ENCODE measurements around the gene DLGAP4.

The DLGAP4 gene

DNA sequence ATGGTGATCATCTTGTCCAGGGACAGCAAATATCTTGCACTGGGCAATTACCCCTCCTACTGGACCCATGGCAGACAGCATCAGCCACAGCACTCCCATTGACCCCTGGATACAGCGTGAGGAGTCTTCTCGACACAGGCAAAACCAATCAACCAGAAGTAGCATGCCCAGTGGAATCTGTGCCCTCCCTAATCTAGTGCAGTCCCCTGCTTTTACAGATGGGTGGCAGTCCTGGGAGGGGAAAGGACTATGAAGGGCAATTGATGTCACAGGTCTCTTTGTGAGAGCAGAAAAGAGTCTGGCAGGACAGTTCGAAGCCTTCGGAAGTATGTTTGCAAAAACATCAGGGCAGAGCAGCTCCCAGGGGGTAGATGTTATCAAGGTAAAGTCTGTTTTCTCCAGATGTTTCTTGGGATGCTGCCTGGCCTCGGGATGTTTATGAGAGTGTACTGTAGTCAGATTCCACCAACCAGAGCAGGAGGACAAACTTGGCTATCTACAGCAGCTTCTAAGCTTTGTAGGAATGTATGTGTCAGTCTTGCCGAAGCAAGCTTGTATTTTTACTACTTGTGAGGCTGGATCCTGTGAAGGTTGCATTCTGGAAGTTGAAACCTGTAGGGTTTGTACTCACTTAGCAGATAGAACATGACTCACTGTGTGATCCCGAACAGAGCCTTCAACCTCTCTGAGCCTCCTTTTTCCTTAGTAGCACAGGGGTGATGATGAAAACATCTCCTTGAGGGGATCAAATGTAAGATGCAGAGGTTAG lies 172.2 kb downstream of the DLGAP4 start:
- DNase-seq (ENCODE audit: low spot score), result no peak

- no peak for DNase-seq (ENCODE audit: low spot score)
These were observed 173.8 kb downstream of the DLGAP4 start for GRCh38 chr20:36479938-36480337.

DNA sequence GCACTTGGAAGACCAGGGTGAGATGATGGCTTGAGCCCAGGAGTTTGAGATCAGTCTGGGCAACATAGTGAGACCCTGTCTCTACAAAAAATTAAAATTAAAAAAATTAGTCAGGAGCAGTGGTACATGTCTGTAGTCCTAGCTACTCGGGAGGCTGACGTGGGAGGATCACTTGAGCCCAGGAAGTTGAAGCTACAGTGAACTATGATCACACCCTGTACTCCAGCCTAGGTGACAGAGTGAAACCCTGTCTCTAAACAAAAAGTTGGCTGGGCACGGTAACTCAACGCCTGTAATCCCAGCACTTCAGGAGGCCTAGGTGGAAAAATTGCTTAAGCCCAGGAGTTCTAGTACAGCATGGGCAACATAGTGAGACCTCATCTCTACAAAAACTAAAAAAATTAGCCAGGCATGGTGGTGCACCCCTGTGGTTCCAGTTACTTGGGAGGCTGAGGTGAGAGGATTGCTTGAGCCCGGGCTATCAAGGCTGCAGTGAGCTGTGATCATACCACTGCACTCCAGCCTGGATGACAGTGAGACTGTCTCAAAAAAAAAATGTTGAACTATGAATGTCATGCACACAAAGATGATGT lies 174.4 kb downstream of the DLGAP4 start:
- DNase-seq (ENCODE audit: low spot score), result no peak

DNA sequence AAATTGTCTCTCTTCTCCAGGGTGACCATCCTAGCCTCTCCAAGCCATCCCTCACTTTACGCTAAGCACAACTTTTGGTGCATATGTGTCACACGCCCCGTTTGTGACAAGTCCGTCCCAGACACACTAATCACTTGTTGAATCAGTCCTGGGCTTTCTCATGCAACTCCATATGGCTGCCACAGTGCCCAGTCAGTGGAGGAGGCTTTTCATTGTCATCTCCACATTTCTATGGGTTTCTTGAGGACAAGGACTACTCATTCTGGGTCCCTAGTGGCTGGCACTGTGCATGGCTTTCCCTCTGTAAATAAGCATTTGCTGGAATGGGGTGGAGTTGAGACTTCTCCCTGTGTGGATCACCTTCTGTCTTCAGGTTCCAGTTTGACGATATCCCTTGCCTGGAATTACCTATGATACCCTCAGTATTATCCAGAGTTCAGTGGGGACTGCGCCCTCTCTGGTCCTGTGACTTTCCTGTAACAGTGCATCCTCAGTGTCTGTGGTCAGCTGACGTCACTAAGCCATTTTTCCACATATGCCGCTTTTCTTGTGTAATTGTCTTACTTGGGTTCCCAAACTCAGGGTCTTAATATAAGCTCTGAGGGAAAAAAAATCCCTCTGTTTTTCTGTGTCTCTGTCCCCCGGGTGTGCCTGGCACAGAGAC lies 175.4 kb downstream of the DLGAP4 start:
- no peak for DNase-seq (ENCODE audit: low spot score)

DNA sequence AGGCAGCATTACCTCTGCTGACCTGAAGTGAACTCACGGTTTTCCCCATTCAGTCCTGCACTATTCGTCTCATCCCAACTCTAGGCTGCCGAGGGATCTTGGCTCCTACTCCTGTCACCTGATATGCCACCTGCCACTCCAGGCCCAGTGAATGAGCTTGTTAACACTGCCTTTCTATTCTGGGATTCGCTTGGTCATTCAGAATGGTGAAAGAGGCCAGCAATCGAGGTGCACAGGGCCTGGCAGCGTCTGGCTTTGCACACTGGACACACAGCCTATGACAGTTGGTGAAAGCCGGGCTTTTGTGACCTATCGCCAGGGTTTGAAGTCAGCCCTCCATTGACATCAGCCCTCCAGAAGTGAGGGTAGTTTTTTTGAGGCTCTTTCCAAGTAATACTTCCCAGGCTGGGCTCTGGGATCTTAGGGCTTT lies 175.9 kb downstream of the DLGAP4 start:
- DNase-seq (ENCODE audit: low spot score), result no peak

GRCh38 chr20:36483209-36483918 lies 177.2 kb downstream of the DLGAP4 start:
- DNase-seq (ENCODE audit: low spot score), result no peak

- no peak for DNase-seq (ENCODE audit: low spot score)
These were observed 178.0 kb downstream of the DLGAP4 start for GRCh38 chr20:36483919-36484808.

DNA sequence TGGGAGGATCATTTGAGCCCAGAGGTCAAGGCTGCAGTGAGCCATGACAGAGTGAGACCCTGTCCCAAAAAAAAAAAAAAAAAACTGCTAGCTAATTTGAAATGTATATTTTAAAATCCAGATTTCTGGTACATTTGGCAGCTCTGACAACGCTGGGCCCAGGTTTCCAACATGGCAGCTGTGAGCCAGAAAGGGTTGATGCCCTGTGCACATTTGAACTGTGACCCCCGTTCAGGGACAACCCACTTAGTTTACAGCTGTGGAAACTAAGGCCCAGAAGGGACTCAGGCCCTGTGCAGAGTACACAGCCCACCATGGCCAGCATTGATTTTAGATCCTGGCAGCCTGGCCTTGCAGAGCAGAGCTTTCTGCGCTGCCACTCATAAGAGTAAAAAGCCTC lies 179.1 kb downstream of the DLGAP4 start:
- no peak for DNase-seq (ENCODE audit: low spot score)

DNA sequence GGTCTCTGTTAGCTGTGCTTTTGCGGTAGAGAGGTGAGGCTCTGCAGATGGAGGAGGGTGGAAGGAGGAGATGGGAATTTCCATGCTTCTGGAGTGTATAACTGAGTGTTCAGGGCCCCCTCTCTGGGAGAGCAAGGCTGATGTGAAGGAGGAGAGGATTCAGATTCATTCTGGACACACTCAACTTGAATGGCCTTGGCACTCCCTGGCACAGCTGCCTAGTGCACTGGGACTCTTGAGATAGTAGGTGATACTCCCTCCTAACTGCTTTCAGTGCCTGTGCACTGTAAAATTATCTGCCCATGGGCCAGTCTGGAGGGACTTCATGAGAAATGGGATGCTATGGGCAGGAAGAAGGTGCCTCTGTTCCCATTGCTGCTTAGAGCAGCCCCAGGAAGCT lies 180.9 kb downstream of the DLGAP4 start:
- no peak for DNase-seq (ENCODE audit: low spot score)

GRCh38 chr20:36490191-36490590 lies 184.1 kb downstream of the DLGAP4 start:
- no peak for DNase-seq (ENCODE audit: low spot score)

- DNase-seq (ENCODE audit: low spot score), result no peak
These were observed 185.9 kb downstream of the DLGAP4 start for GRCh38 chr20:36491901-36492617.

DNA sequence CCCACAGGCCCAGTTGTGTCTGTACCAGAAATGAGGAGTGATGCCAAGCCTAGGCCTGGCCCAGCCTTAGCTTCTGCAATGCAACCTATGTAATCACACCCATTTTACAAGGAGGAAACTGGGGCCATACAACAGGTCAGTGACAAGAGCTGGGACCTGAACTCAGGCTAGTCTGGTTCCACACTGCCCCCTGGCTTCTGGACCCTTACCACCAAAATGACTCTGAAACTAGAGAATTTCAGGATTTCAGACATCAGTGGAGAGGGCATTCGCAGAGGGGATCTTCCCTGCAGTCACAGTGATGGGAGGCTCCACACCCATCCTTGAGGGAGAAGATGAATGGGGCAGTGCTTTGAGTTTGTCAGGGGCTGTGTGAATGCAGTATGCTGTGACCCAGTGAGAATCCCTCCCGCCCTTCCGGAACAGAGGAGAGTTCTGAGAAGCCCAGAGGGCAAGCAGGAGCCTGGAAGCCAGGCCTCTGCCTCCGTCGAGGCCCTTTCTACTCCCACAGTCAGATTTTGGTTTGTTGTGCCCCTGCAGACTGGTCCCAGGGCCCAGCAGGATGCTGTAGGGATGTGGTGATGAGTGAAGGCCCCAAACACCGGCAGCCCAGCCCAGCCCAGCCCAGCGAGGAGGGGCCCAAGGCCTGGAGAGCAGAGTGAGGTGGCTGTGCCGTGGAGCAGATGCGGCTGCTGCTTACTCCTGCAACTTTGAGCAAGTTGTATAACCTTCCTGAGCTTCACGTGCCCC lies 187.1 kb downstream of the DLGAP4 start:
- DNase-seq (ENCODE audit: low spot score), result no peak

- DNase-seq (ENCODE audit: low spot score), result no peak
These were observed 187.6 kb downstream of the DLGAP4 start for GRCh38 chr20:36493801-36494114.

- DNase-seq (ENCODE audit: low spot score), result no peak
These were observed 190.8 kb downstream of the DLGAP4 start for GRCh38 chr20:36496707-36497669.

- no peak for DNase-seq (ENCODE audit: low spot score)
These were observed 191.7 kb downstream of the DLGAP4 start for GRCh38 chr20:36497856-36498255.

- no peak for DNase-seq (ENCODE audit: low spot score)
These were observed 192.4 kb downstream of the DLGAP4 start for GRCh38 chr20:36498386-36499179.

- no peak for DNase-seq (ENCODE audit: low spot score)
These were observed 193.1 kb downstream of the DLGAP4 start for GRCh38 chr20:36499211-36499610.

DNA sequence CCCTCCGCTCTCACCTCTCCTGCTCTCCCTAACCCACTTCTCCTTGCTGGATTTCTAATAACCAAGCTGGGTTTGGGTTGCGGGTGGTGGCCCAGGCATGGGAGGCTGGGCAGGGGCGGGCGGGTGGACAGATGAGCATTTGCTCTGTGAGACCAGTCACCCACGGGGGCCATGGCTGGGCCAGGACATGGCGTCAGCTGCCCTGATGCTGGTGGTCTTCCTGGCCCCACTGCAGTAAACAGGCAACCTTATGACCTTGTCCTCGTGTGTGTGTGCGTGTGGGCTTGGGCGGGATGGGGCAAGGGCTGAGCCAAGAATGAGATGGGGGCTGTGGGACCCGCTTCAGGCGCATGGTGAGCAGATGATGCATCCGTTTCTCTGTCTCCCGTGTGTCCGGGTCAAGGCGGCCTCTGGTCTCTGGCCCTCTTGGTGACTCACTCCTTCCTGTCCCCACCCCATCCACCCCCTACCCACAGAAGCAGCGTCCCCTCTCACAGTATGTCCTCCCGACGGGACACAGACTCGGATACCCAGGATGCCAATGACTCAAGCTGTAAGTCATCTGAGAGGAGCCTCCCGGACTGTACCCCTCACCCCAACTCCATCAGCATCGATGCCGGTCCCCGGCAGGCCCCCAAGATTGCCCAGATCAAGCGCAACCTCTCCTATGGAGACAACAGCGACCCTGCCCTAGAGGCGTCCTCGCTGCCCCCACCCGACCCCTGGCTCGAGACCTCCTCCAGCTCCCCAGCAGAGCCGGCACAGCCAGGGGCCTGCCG lies 193.8 kb downstream of the DLGAP4 start:
- no peak for DNase-seq (ENCODE audit: low spot score)
